HL-60 (cell line): Measurements from ENCODE around the gene FANCE.

ENCODE experiments used
- GABPA ChIP-seq: IDR thresholded peaks from 2 replicates; pipeline ENCODE4 v1.6.1; 2012; ENCODE audit warnings: low read depth
- POLR2AphosphoS5 ChIP-seq: IDR thresholded peaks from 2 replicates; pipeline ENCODE4 v1.6.1; 2012; ENCODE audit warnings: low read depth
- SPI1 ChIP-seq: IDR thresholded peaks from 2 replicates; pipeline ENCODE4 v1.6.1; 2012; ENCODE audit warnings: low read depth, mild to moderate bottlenecking, borderline replicate concordance
- TF ChIP-seq, protein P1 (sequence below): IDR thresholded peaks from one replicate; pipeline ENCODE4 v1.5.1; 2011; ENCODE audit warnings: low read length, control low read depth, inconsistent platforms; ENCODE audit not compliant: insufficient read depth
- TF ChIP-seq, protein P2 (sequence below): IDR thresholded peaks from 2 replicates; pipeline ENCODE4 v1.6.1; 2012; ENCODE audit warnings: low read depth; ENCODE audit not compliant: insufficient replicate concordance

DNA sequence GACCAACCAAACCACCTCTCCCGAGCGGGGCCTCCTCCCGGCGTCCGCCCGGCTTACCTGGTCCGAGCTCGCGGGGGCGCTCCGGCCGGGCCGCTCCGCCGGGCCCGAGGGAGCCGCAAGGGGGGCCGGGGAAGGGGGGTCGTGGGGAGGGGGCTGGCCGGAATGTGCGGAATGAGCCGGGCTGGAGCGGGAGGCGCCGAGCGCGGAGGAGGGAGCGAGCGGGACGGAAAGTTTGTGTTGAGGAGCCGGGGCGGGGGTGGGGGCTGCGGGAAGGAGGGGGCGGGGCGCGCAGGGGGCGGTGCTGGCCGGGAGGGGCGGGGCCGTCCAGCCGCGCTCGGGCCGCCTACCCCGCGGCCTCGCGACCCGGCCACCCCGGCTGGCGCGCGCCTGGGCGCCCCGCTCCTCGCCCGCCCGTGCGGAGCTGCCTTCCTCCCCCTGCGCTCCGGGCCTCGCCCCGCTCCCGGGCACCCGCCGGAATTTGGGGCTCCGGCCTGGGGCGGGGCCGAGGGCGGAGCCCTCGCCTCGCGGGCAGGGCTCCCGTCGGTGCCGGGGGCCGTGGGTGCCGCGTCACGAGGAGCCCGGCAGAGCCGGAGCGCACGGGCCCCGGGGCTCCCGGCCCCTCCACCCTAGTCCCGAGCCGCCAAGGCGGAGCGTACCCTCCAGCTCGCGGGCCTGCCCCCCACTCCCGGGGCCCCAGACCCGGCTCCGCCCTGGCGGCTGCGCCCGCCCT lies 44.9 kb downstream of the FANCE start, which contains the start of gene TEAD3:
- TF ChIP-seq, protein P1, sequence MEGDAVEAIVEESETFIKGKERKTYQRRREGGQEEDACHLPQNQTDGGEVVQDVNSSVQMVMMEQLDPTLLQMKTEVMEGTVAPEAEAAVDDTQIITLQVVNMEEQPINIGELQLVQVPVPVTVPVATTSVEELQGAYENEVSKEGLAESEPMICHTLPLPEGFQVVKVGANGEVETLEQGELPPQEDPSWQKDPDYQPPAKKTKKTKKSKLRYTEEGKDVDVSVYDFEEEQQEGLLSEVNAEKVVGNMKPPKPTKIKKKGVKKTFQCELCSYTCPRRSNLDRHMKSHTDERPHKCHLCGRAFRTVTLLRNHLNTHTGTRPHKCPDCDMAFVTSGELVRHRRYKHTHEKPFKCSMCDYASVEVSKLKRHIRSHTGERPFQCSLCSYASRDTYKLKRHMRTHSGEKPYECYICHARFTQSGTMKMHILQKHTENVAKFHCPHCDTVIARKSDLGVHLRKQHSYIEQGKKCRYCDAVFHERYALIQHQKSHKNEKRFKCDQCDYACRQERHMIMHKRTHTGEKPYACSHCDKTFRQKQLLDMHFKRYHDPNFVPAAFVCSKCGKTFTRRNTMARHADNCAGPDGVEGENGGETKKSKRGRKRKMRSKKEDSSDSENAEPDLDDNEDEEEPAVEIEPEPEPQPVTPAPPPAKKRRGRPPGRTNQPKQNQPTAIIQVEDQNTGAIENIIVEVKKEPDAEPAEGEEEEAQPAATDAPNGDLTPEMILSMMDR = no peak
- TF ChIP-seq SPI1 (no peak), POLR2AphosphoS5 (no peak), GABPA (no peak)
- TF ChIP-seq, protein P2, sequence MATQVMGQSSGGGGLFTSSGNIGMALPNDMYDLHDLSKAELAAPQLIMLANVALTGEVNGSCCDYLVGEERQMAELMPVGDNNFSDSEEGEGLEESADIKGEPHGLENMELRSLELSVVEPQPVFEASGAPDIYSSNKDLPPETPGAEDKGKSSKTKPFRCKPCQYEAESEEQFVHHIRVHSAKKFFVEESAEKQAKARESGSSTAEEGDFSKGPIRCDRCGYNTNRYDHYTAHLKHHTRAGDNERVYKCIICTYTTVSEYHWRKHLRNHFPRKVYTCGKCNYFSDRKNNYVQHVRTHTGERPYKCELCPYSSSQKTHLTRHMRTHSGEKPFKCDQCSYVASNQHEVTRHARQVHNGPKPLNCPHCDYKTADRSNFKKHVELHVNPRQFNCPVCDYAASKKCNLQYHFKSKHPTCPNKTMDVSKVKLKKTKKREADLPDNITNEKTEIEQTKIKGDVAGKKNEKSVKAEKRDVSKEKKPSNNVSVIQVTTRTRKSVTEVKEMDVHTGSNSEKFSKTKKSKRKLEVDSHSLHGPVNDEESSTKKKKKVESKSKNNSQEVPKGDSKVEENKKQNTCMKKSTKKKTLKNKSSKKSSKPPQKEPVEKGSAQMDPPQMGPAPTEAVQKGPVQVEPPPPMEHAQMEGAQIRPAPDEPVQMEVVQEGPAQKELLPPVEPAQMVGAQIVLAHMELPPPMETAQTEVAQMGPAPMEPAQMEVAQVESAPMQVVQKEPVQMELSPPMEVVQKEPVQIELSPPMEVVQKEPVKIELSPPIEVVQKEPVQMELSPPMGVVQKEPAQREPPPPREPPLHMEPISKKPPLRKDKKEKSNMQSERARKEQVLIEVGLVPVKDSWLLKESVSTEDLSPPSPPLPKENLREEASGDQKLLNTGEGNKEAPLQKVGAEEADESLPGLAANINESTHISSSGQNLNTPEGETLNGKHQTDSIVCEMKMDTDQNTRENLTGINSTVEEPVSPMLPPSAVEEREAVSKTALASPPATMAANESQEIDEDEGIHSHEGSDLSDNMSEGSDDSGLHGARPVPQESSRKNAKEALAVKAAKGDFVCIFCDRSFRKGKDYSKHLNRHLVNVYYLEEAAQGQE = no peak
